Measurements from ENCODE around the gene TTC9.
A peak's percentile ranks its signal among the peaks of the same experiment; 100 is the strongest.

The TTC9 gene

GRCh38 chr14:70641548-70642302 lies at the start of gene TTC9:
Gene TTC9 (plus strand): TSS chr14:70641916. CDS start chr14:70642130, 214 bp downstream.
- DNase-seq (ENCODE audit: low spot score) = peak; percentile 71

GRCh38 chr14:70594461-70594860 lies 47.3 kb upstream of the TTC9 start:
- DNase-seq (ENCODE audit: low spot score) = no peak

DNA sequence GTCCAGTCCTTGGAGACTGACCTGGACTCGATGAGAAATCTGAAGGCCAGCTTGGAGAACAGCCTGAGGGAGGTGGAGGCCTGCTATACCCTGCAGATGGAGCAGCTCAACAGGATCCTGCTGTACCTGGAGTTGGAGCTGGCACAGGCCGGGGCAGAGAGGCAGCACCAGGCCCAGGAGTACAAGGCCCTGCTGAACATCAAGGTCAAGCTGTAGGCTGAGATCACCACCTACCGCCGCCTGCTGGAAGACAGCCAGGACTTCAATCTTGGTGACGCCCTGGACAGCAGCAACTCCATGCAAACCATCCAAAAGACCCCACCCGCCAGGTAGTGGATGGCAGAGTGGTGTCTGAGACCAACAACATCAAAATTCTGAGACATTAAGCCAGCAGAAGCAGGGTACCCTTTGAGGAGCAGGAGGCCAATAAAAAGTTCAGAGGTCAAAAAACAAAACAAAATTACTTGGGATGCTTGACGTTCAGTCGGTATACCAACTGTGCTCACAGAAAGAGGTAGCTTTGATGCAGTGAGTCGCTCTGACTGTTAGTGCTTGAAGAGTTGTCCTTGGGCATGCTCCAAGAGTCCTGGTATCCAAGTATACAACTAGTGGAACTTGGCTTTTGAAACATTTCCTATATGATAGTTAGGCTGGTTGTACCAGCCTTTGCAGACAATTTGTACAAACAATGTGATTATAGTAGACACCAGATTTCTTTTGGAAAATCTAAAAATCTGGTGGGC lies 46.1 kb upstream of the TTC9 start:
- DNase-seq (ENCODE audit: low spot score) = no peak

DNA sequence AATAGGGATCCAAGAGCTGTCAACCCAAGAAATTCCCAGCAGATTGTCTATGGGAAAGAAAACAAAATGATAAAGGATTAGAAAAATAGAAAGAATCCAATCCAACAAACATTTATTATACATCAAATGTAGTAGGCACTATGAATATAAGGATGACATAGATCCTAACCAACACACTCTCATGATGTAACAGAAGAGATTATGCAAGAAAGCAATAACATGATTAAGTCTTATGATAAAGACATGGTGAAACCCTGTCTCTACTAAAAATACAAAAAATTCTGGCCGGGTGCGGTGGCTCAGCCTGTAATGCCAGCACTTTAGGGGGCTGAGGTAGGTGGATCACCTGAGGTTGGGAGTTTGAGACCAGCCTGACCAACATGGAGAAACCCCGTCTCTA lies 44.0 kb upstream of the TTC9 start:
- DNase-seq (ENCODE audit: low spot score) = no peak

GRCh38 chr14:70599345-70599744 lies 42.4 kb upstream of the TTC9 start:
- no peak for DNase-seq (ENCODE audit: low spot score)

- DNase-seq (ENCODE audit: low spot score) = peak; percentile 98
Measured at GRCh38 chr14:70600382-70601157, 41.1 kb upstream of the TTC9 start, which contains the start of gene MED6. Gene MED6 (minus strand): TSS chr14:70600655. CDS start chr14:70600637, 18 bp downstream.

- DNase-seq (ENCODE audit: low spot score) = peak; percentile 43
Measured at GRCh38 chr14:70601162-70601561, 40.6 kb upstream of the TTC9 start.

GRCh38 chr14:70602254-70602653 lies 39.5 kb upstream of the TTC9 start:
- no peak for DNase-seq (ENCODE audit: low spot score)

- no peak for DNase-seq (ENCODE audit: low spot score)
Measured at GRCh38 chr14:70611216-70611615, 30.5 kb upstream of the TTC9 start.

- DNase-seq (ENCODE audit: low spot score) = no peak
Measured at GRCh38 chr14:70616646-70617045, 25.1 kb upstream of the TTC9 start.

DNA sequence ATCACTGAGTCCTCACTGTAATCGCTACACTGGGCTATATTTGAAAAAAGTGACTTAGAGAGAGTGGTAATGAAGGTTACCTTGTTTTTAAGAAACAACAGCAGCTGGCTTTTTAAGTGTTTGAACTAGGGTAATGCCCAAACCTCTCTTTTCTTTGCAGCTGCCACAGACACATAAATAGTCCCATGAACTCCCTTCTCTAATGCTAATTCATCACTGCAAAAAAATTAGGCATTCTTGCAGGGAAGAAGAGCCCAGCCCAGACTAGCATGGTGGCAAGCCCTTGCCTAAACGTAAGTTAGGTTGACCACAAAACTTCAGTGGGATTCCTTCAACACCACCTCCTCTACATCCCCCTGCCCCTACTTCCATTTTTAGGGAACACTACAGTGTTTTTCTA lies 23.4 kb upstream of the TTC9 start:
- no peak for DNase-seq (ENCODE audit: low spot score)

GRCh38 chr14:70619708-70620107 lies 22.0 kb upstream of the TTC9 start:
- no peak for DNase-seq (ENCODE audit: low spot score)

GRCh38 chr14:70622111-70622712 lies 19.5 kb upstream of the TTC9 start:
- peak; percentile 36 for DNase-seq (ENCODE audit: low spot score)

- no peak for DNase-seq (ENCODE audit: low spot score)
Measured at GRCh38 chr14:70624972-70625371, 16.7 kb upstream of the TTC9 start.

GRCh38 chr14:70631948-70632347 lies 9.8 kb upstream of the TTC9 start:
- DNase-seq (ENCODE audit: low spot score) = no peak

DNA sequence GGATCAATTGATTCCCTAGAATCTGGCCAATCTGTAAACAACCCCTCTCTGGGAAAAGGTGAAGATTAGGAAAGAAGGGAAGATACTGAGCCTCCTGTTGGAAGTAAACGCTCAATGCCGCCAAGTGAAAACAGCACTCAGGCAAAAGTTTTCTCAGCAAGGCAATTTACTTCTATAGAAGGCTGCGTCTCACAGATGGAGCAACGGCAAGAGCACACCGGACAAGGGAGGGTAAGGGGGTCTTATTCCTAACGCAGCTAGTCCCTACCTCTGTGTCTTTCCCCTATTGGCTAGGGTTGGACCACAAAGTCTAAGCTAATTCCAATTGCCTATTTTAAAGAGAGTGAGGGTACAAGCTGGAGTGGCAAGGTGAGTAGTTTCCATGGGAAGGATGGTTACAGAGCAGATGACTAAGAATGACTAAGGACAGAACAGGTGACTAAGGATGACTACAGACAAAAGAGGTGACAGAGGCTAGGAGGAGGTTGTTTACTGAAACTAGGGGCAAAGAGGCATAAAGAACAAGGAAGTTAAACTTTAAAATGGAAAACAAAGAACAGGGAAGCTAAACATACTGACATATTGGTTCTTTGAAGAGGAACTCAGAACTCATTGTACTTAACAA lies 5.6 kb upstream of the TTC9 start:
- DNase-seq (ENCODE audit: low spot score) = no peak

DNA sequence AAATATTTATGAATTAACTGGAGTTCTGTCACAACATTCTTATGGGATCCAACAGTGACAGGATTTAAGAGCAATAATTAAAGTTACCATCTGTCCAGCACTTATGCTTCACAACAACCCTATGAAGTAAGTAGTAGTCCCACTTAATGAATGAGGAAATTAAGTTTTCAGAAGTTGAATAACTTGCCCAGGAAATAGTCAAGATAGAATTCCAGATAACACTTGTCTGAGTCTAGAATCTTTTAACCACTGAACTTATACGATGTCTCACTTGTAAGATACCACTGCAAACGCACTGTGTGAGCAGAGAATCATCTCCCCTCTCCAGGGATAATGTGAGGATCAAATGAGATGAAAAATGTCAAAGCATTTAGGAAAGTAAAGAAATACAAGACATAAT lies 3.3 kb upstream of the TTC9 start:
- DNase-seq (ENCODE audit: low spot score) = no peak

- peak; percentile 16 for DNase-seq (ENCODE audit: low spot score)
Measured at GRCh38 chr14:70640938-70641547, 673 bp upstream of the TTC9 start.

- DNase-seq (ENCODE audit: low spot score) = peak; percentile 20
Measured at GRCh38 chr14:70642303-70643235, 853 bp downstream of the TTC9 start.

GRCh38 chr14:70643967-70644366 lies 2.3 kb downstream of the TTC9 start:
- DNase-seq (ENCODE audit: low spot score) = no peak
